ENCODE measurements around the gene CAMTA1.

GRCh38 chr1:7664147-7664892, 879.1 kb downstream of the CAMTA1 start:
- TF ChIP-seq, protein P1, sequence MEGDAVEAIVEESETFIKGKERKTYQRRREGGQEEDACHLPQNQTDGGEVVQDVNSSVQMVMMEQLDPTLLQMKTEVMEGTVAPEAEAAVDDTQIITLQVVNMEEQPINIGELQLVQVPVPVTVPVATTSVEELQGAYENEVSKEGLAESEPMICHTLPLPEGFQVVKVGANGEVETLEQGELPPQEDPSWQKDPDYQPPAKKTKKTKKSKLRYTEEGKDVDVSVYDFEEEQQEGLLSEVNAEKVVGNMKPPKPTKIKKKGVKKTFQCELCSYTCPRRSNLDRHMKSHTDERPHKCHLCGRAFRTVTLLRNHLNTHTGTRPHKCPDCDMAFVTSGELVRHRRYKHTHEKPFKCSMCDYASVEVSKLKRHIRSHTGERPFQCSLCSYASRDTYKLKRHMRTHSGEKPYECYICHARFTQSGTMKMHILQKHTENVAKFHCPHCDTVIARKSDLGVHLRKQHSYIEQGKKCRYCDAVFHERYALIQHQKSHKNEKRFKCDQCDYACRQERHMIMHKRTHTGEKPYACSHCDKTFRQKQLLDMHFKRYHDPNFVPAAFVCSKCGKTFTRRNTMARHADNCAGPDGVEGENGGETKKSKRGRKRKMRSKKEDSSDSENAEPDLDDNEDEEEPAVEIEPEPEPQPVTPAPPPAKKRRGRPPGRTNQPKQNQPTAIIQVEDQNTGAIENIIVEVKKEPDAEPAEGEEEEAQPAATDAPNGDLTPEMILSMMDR (IDR thresholded peaks at IDR 0.05): no peak
- TF ChIP-seq EZH2phosphoT487 (IDR thresholded peaks at IDR 0.05) (no peak), EZH2 (IDR thresholded peaks at IDR 0.05) (no peak)

Measured in neural progenitor cell (in vitro differentiated cells).